Transverse colon (tissue), 4 donors: ENCODE measurements around the gene TOMM20.

Experiments
- EP300 ChIP-seq: sonication (generic); formaldehyde crosslinking; IDR thresholded peaks from one replicate; pipeline ENCODE4 v1.6.1; 2017; ENCODE audit warnings: antibody characterized with exemption, low read depth
- POLR2A ChIP-seq: fragments of 450-650 bp; IDR thresholded peaks from one replicate; pipeline ENCODE4 v1.6.1; 2016; ENCODE audit warnings: antibody characterized with exemption, mild to moderate bottlenecking, moderate library complexity
- POLR2AphosphoS5 ChIP-seq, 3 donors: sonication (generic); formaldehyde crosslinking; IDR thresholded peaks; one replicate each; pipeline ENCODE4 v1.6.1; 2016; ENCODE audit warnings: antibody characterized with exemption in 3 of 3
- TF ChIP-seq, protein P1 (sequence below), 5 experiments: fragments of 200-600 bp in 3 of 5; fragments of 450-650 bp in 2 of 5; sonication (generic) in 3 of 5; IDR thresholded peaks; 1 replicate in 2 of 5; 2 replicates in 3 of 5; pipeline ENCODE4 v1.5.1; 2016 to 2017; ENCODE audit warnings: antibody characterized with exemption in 5 of 5, inconsistent platforms in 3 of 5, mild to moderate bottlenecking in 2 of 5, moderate library complexity in 1 of 5

DNA sequence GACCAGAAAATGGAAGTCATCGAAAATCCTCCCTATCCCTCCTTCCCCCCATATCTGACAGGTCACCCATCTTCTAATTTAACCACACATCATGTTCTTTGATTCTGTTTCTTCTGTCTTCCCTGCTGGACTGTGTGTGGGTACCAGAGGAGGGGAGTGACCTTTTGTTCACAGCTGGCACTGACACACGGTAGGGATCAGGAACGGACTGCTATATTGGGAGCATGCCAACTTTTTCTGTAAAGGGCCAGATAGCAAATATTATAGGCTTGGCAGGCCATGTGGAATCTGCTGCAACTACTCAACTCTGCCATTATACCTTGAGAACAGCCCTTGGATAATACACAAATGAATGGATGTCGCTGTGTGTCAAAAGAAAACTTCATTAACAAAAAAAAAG, 7.5 kb upstream of the TOMM20 start:
- TF ChIP-seq, protein P1, sequence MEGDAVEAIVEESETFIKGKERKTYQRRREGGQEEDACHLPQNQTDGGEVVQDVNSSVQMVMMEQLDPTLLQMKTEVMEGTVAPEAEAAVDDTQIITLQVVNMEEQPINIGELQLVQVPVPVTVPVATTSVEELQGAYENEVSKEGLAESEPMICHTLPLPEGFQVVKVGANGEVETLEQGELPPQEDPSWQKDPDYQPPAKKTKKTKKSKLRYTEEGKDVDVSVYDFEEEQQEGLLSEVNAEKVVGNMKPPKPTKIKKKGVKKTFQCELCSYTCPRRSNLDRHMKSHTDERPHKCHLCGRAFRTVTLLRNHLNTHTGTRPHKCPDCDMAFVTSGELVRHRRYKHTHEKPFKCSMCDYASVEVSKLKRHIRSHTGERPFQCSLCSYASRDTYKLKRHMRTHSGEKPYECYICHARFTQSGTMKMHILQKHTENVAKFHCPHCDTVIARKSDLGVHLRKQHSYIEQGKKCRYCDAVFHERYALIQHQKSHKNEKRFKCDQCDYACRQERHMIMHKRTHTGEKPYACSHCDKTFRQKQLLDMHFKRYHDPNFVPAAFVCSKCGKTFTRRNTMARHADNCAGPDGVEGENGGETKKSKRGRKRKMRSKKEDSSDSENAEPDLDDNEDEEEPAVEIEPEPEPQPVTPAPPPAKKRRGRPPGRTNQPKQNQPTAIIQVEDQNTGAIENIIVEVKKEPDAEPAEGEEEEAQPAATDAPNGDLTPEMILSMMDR (IDR thresholded peaks at IDR 0.05): no peak
- TF ChIP-seq EP300 (no peak), POLR2A (no peak), POLR2AphosphoS5 (IDR thresholded peaks at IDR 0.05) (no peak)
